ENCODE data around the gene STARD3. TPM values are rescaled to one million over a fixed set of nuclear protein-coding genes. Genes with fewer than 3 reads are reported as not detected.

The STARD3 gene
- total RNA-seq, 1 donor from 2014 or later, result 11.5 TPM

GRCh38 chr17:39618956-39619785 lies 17.8 kb upstream of the STARD3 start:
- peak overlapping the region in 1 of 3 donors; percentile 80 for H3K4me3 ChIP-seq (ENCODE audit: low read length in 3 of 3)
- no peak overlapping the region for H3K9ac ChIP-seq (ENCODE audit: low read depth in 1 of 3, low read length in 3 of 3)
- H3K9me3 ChIP-seq (ENCODE audit: control insufficient read depth in 3 of 3, low read length in 3 of 3), result no peaks in the 10 kb centered on the region
- no peaks in the 10 kb centered on the region for H3K36me3 ChIP-seq (ENCODE audit: control insufficient read depth in 3 of 3, insufficient read depth in 3 of 3, low read length in 3 of 3)
- H3K4me1 ChIP-seq (ENCODE audit: control insufficient read depth in 3 of 3, insufficient read depth in 3 of 3, low read length in 3 of 3), result peaks cover 9 to 17% (median 11%) of the 10 kb centered on the region in 3 donors
- H3K27ac ChIP-seq (ENCODE audit: low read depth, low read length), result no peak overlapping the region
- H3K27me3 ChIP-seq (ENCODE audit: control insufficient read depth in 3 of 3, insufficient read depth in 3 of 3, low read length in 3 of 3), result peaks cover 13 to 34% (median 27%) of the 10 kb centered on the region in 3 donors

GRCh38 chr17:39619786-39620101 lies 17.2 kb upstream of the STARD3 start:
- Histone ChIP-seq H3K36me3 (ENCODE audit: control insufficient read depth in 3 of 3, insufficient read depth in 3 of 3, low read length in 3 of 3) (no peaks in the 10 kb centered on the region), H3K9ac (ENCODE audit: low read depth in 1 of 3, low read length in 3 of 3) (no peak overlapping the region), H3K4me3 (ENCODE audit: low read length in 3 of 3) (no peak overlapping the region), H3K27ac (ENCODE audit: low read depth, low read length) (no peak overlapping the region), H3K9me3 (ENCODE audit: control insufficient read depth in 3 of 3, low read length in 3 of 3) (no peaks in the 10 kb centered on the region), H3K27me3 (ENCODE audit: control insufficient read depth in 3 of 3, insufficient read depth in 3 of 3, low read length in 3 of 3) (peaks cover 14 to 33% (median 23%) of the 10 kb centered on the region in 3 donors), H3K4me1 (ENCODE audit: control insufficient read depth in 3 of 3, insufficient read depth in 3 of 3, low read length in 3 of 3) (peaks cover 9 to 17% (median 11%) of the 10 kb centered on the region in 3 donors)

- Histone ChIP-seq H3K9me3 (ENCODE audit: control insufficient read depth in 3 of 3, low read length in 3 of 3) (no peaks in the 10 kb centered on the region), H3K9ac (ENCODE audit: low read depth in 1 of 3, low read length in 3 of 3) (peak overlapping the region in 1 of 3 donors; percentile 12), H3K36me3 (ENCODE audit: control insufficient read depth in 3 of 3, insufficient read depth in 3 of 3, low read length in 3 of 3) (no peaks in the 10 kb centered on the region), H3K4me1 (ENCODE audit: control insufficient read depth in 3 of 3, insufficient read depth in 3 of 3, low read length in 3 of 3) (peaks cover 10 to 19% (median 12%) of the 10 kb centered on the region in 3 donors), H3K4me3 (ENCODE audit: low read length in 3 of 3) (peak overlapping the region in 2 of 3 donors; percentile 20 to 35), H3K27ac (ENCODE audit: low read depth, low read length) (no peak overlapping the region), H3K27me3 (ENCODE audit: control insufficient read depth in 3 of 3, insufficient read depth in 3 of 3, low read length in 3 of 3) (peaks cover 24 to 40% (median 36%) of the 10 kb centered on the region in 3 donors)
Measured at GRCh38 chr17:39621523-39622379, 15.2 kb upstream of the STARD3 start.

- peak overlapping the region in 1 of 3 donors; percentile 20 for H3K4me3 ChIP-seq (ENCODE audit: low read length in 3 of 3)
- no peak overlapping the region for H3K9ac ChIP-seq (ENCODE audit: low read depth in 1 of 3, low read length in 3 of 3)
- H3K36me3 ChIP-seq (ENCODE audit: control insufficient read depth in 3 of 3, insufficient read depth in 3 of 3, low read length in 3 of 3), result no peaks in the 10 kb centered on the region
- peaks cover 14 to 21% (median 14%) of the 10 kb centered on the region in 3 donors for H3K4me1 ChIP-seq (ENCODE audit: control insufficient read depth in 3 of 3, insufficient read depth in 3 of 3, low read length in 3 of 3)
- H3K9me3 ChIP-seq (ENCODE audit: control insufficient read depth in 3 of 3, low read length in 3 of 3), result no peaks in the 10 kb centered on the region
- H3K27ac ChIP-seq (ENCODE audit: low read depth, low read length), result no peak overlapping the region
- peaks cover 23 to 40% (median 38%) of the 10 kb centered on the region in 3 donors for H3K27me3 ChIP-seq (ENCODE audit: control insufficient read depth in 3 of 3, insufficient read depth in 3 of 3, low read length in 3 of 3)
Measured at GRCh38 chr17:39622380-39623006, 14.5 kb upstream of the STARD3 start.

- H3K4me1 ChIP-seq (ENCODE audit: control insufficient read depth in 3 of 3, insufficient read depth in 3 of 3, low read length in 3 of 3), result peaks cover 13 to 18% (median 14%) of the 10 kb centered on the region in 3 donors
- H3K9ac ChIP-seq (ENCODE audit: low read depth in 1 of 3, low read length in 3 of 3), result no peak overlapping the region
- H3K27me3 ChIP-seq (ENCODE audit: control insufficient read depth in 3 of 3, insufficient read depth in 3 of 3, low read length in 3 of 3), result peaks cover 29 to 47% (median 46%) of the 10 kb centered on the region in 3 donors
- no peaks in the 10 kb centered on the region for H3K9me3 ChIP-seq (ENCODE audit: control insufficient read depth in 3 of 3, low read length in 3 of 3)
- no peak overlapping the region for H3K27ac ChIP-seq (ENCODE audit: low read depth, low read length)
- H3K4me3 ChIP-seq (ENCODE audit: low read length in 3 of 3), result no peak overlapping the region
- H3K36me3 ChIP-seq (ENCODE audit: control insufficient read depth in 3 of 3, insufficient read depth in 3 of 3, low read length in 3 of 3), result no peaks in the 10 kb centered on the region
Measured at GRCh38 chr17:39623356-39623950, 13.5 kb upstream of the STARD3 start.

- Histone ChIP-seq H3K9ac (ENCODE audit: low read depth in 1 of 3, low read length in 3 of 3) (no peak overlapping the region), H3K4me1 (ENCODE audit: control insufficient read depth in 3 of 3, insufficient read depth in 3 of 3, low read length in 3 of 3) (peaks cover 9 to 14% (median 11%) of the 10 kb centered on the region in 3 donors), H3K36me3 (ENCODE audit: control insufficient read depth in 3 of 3, insufficient read depth in 3 of 3, low read length in 3 of 3) (no peaks in the 10 kb centered on the region), H3K9me3 (ENCODE audit: control insufficient read depth in 3 of 3, low read length in 3 of 3) (no peaks in the 10 kb centered on the region), H3K27ac (ENCODE audit: low read depth, low read length) (no peak overlapping the region), H3K27me3 (ENCODE audit: control insufficient read depth in 3 of 3, insufficient read depth in 3 of 3, low read length in 3 of 3) (peaks cover 29 to 54% (median 52%) of the 10 kb centered on the region in 3 donors), H3K4me3 (ENCODE audit: low read length in 3 of 3) (no peak overlapping the region)
Measured at GRCh38 chr17:39624313-39624712, 12.6 kb upstream of the STARD3 start.

GRCh38 chr17:39625198-39625785 lies 11.7 kb upstream of the STARD3 start:
- H3K9ac ChIP-seq (ENCODE audit: low read depth in 1 of 3, low read length in 3 of 3), result no peak overlapping the region
- peaks cover 9 to 14% (median 11%) of the 10 kb centered on the region in 3 donors for H3K4me1 ChIP-seq (ENCODE audit: control insufficient read depth in 3 of 3, insufficient read depth in 3 of 3, low read length in 3 of 3)
- H3K4me3 ChIP-seq (ENCODE audit: low read length in 3 of 3), result no peak overlapping the region
- peaks cover 35 to 63% (median 61%) of the 10 kb centered on the region in 3 donors for H3K27me3 ChIP-seq (ENCODE audit: control insufficient read depth in 3 of 3, insufficient read depth in 3 of 3, low read length in 3 of 3)
- no peak overlapping the region for H3K27ac ChIP-seq (ENCODE audit: low read depth, low read length)
- H3K36me3 ChIP-seq (ENCODE audit: control insufficient read depth in 3 of 3, insufficient read depth in 3 of 3, low read length in 3 of 3), result no peaks in the 10 kb centered on the region
- no peaks in the 10 kb centered on the region for H3K9me3 ChIP-seq (ENCODE audit: control insufficient read depth in 3 of 3, low read length in 3 of 3)

- peak within 1 kb of the TSS in 1 of 3 donors; percentile 8 for H3K9ac ChIP-seq (ENCODE audit: low read depth in 1 of 3, low read length in 3 of 3)
Measured at GRCh38 chr17:39626171-39627046, 10.5 kb upstream of the STARD3 start, which contains the start of gene PPP1R1B. Gene PPP1R1B (plus strand): TSS chr17:39626952. CDS start chr17:39627393, 441 bp downstream.

More at GRCh38 chr17:39626171-39627046, 10.5 kb upstream of the STARD3 start, which contains the start of gene PPP1R1B:
- Histone ChIP-seq H3K4me1 (ENCODE audit: control insufficient read depth in 3 of 3, insufficient read depth in 3 of 3, low read length in 3 of 3) (peaks cover 9 to 14% (median 11%) of the 10 kb centered on the region in 3 donors), H3K4me3 (ENCODE audit: low read length in 3 of 3) (peak within 1 kb of the TSS in 2 of 3 donors; percentile 32 to 41), H3K9me3 (ENCODE audit: control insufficient read depth in 3 of 3, low read length in 3 of 3) (no peaks in the 10 kb centered on the region), H3K27ac (ENCODE audit: low read depth, low read length) (no peak within 1 kb of the TSS), H3K36me3 (ENCODE audit: control insufficient read depth in 3 of 3, insufficient read depth in 3 of 3, low read length in 3 of 3) (no peaks in the 10 kb centered on the region), H3K27me3 (ENCODE audit: control insufficient read depth in 3 of 3, insufficient read depth in 3 of 3, low read length in 3 of 3) (peaks cover 35 to 68% (median 65%) of the 10 kb centered on the region in 3 donors)
